ENCODE data around the gene FMO4.
"Not testable (repeated sequence)": the region's sequence is repeated elsewhere in the genome, so short reads cannot be mapped to it uniquely, and the experiment has no call there.

FMO4 gene

DNA sequence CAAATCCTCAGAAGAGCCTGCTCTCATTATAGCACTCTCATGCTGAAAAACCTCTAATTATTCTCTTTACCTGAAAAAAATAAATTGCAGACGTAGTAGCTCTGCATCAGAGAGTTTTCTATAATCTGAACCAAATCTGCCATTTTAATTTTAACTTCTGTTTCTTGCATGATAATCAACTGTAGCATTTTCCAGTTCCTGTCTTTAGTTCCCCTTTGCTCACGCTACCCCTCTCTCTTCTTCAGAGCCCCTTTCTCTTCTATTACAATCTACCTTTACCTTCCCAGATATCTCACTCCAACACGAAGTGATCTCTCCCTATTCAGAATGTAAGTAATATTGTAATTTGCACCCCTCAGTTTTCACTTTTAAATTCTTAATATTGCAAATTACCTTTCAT lies 34.3 kb upstream of the FMO4 start:
- peak in 2 of 3 donors; percentile 28 to 57 for DNase-seq
- Histone ChIP-seq H3K36me3 (ENCODE audit: control insufficient read depth in 4 of 4, insufficient read depth in 4 of 4, low read length in 3 of 4) (no peaks in the 10 kb centered on the region), H3K9me3 (ENCODE audit: control extremely low read depth in 1 of 5, control insufficient read depth in 4 of 5, insufficient read depth in 2 of 5, low read depth in 1 of 5, low read length in 4 of 5) (no peaks in the 10 kb centered on the region), H3K4me3 (ENCODE audit: control insufficient read depth in 1 of 7, extremely low read depth in 1 of 7, insufficient read depth in 4 of 7, low read depth in 2 of 7, low read length in 6 of 7) (no peak overlapping the region), H3K27me3 (replicated peaks in 2 of 5; ENCODE audit: control insufficient read depth in 4 of 5, insufficient read depth in 5 of 5, low read length in 4 of 5) (no peaks in the 10 kb centered on the region), H3K27ac (ENCODE audit: insufficient read depth in 1 of 2, low read depth in 1 of 2, low read length in 2 of 2, poor library complexity in 1 of 2, severe bottlenecking in 2 of 2) (no peak overlapping the region), H3K4me1 (ENCODE audit: control extremely low read depth in 1 of 4, control insufficient read depth in 4 of 4, insufficient read depth in 4 of 4, low read length in 3 of 4) (peaks cover 0 to 4% (median 1%) of the 10 kb centered on the region in 4 experiments)
- WGBS (ENCODE audit: insufficient coverage), result 21% methylated on average over 2 of the region's 3 CpGs
- ChIA-PET POLR2A (no interaction called here), CTCF (interaction anchor here (0.6 kb wide), 1 partner anchor 885 kb away, joined by 3 read pairs; no protein-coding TSS in a partner anchor)

DNA sequence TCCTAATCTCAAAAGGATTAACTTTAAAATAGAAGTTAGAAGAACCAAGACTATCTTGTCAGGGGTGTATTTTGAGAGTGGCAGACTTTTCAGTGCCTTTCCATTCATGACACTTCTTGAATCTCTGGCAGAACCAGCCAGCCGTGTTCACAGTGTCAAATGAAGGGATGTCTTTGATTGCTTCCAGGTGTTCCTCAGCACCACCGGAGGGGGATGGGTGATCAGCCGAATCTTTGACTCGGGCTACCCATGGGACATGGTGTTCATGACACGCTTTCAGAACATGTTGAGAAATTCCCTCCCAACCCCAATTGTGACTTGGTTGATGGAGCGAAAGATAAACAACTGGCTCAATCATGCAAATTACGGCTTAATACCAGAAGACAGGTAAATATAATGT lies 33.4 kb upstream of the FMO4 start:
- ChIA-PET POLR2A (no interaction called here), CTCF (interaction anchor here (1.3 to 2.1 kb wide), 2 partner anchors 29 to 33 kb away, joined by 4 to 5 read pairs; partner anchors contain the start of gene FMO4)
- Histone ChIP-seq H3K4me1 (ENCODE audit: control extremely low read depth in 1 of 4, control insufficient read depth in 4 of 4, insufficient read depth in 4 of 4, low read length in 3 of 4) (peaks cover 0 to 4% (median 1%) of the 10 kb centered on the region in 4 experiments), H3K4me3 (ENCODE audit: control insufficient read depth in 1 of 7, extremely low read depth in 1 of 7, insufficient read depth in 4 of 7, low read depth in 2 of 7, low read length in 6 of 7) (no peak overlapping the region), H3K27ac (ENCODE audit: insufficient read depth in 1 of 2, low read depth in 1 of 2, low read length in 2 of 2, poor library complexity in 1 of 2, severe bottlenecking in 2 of 2) (no peak overlapping the region), H3K36me3 (ENCODE audit: control insufficient read depth in 4 of 4, insufficient read depth in 4 of 4, low read length in 3 of 4) (no peaks in the 10 kb centered on the region), H3K9me3 (ENCODE audit: control extremely low read depth in 1 of 5, control insufficient read depth in 4 of 5, insufficient read depth in 2 of 5, low read depth in 1 of 5, low read length in 4 of 5) (no peaks in the 10 kb centered on the region), H3K27me3 (replicated peaks in 2 of 5; ENCODE audit: control insufficient read depth in 4 of 5, insufficient read depth in 5 of 5, low read length in 4 of 5) (no peaks in the 10 kb centered on the region)
- 93% methylated on average over 7 of the region's 7 CpGs for WGBS (ENCODE audit: insufficient coverage)
- no peak for DNase-seq

DNA sequence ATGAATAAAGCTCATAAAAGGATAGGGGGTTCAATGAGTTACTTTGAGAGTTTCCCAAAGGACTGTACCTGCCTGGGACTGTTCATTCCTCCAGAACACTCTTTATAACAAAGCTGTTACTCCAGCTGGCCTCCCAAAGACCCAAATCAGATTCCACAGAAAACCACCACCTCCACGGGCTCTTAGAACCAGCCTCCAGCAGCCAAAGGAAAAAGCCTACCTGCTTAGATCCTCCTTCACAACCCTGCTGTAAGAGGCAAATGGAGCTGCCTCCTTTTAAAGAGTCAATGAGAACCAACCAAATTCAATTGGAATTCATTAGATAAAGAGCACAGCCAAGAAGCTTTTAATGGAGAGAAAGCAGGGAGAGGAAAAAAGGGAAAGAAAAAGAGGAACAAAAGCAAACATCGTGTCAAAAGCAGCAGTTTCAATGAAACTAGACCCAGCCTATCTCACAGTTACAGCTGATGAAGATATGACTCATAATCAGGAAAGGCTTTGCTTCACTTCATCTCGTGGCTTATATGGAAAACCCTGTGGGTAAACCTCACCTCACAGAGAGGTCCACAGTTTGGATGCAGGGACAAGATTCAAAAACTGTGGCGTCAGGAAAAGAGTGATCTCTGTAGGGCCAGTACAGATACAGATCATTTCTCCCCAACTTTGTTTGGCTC lies 27.8 kb upstream of the FMO4 start:
- no peaks in the 10 kb centered on the region for H3K9me3 ChIP-seq (ENCODE audit: control extremely low read depth in 1 of 5, control insufficient read depth in 4 of 5, insufficient read depth in 2 of 5, low read depth in 1 of 5, low read length in 4 of 5)
- DNase-seq, result peak; percentile 25 to 76 (median 63)
- H3K4me3 ChIP-seq (ENCODE audit: control insufficient read depth in 1 of 7, extremely low read depth in 1 of 7, insufficient read depth in 4 of 7, low read depth in 2 of 7, low read length in 6 of 7), result peak overlapping the region in 1 of 7 experiments; percentile 32
- CTCF ChIA-PET, result interaction anchor here (0.7 to 1.0 kb wide), 2 partner anchors 9 to 28 kb away, joined by 3 read pairs; partner anchors contain the start of gene FMO4
- POLR2A ChIA-PET, result interaction anchor here (1.1 kb wide), 1 partner anchor 162 kb away, joined by 3 read pairs; no protein-coding TSS in a partner anchor
- H3K27me3 ChIP-seq (replicated peaks in 2 of 5; ENCODE audit: control insufficient read depth in 4 of 5, insufficient read depth in 5 of 5, low read length in 4 of 5), result no peaks in the 10 kb centered on the region
- H3K4me1 ChIP-seq (ENCODE audit: control extremely low read depth in 1 of 4, control insufficient read depth in 4 of 4, insufficient read depth in 4 of 4, low read length in 3 of 4), result peaks cover 2 to 11% (median 8%) of the 10 kb centered on the region in 4 experiments
- no peak overlapping the region for H3K27ac ChIP-seq (ENCODE audit: insufficient read depth in 1 of 2, low read depth in 1 of 2, low read length in 2 of 2, poor library complexity in 1 of 2, severe bottlenecking in 2 of 2)
- H3K36me3 ChIP-seq (ENCODE audit: control insufficient read depth in 4 of 4, insufficient read depth in 4 of 4, low read length in 3 of 4), result no peaks in the 10 kb centered on the region
- 60% methylated on average over 1 of the region's 4 CpGs for WGBS (ENCODE audit: insufficient coverage)

DNA sequence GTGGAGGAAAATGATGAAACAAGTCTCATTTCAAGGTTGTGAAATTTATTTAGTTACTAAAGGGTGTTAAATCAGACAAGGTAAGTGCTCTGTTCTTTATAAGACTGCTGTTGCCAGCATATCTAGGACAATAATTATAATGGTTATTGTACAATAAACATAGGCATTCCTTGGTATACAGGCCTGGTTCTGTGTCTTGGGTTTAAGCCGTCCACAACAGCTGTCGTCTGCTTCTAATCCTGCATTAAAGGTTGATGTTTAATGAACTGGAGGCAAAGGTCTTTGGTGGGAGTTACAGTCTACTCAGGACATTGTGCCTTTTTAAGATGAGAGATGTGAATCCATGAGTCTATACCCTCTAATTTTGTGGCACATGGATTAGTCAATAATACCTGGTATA lies 23.4 kb upstream of the FMO4 start:
- no peak overlapping the region for H3K27ac ChIP-seq (ENCODE audit: insufficient read depth in 1 of 2, low read depth in 1 of 2, low read length in 2 of 2, poor library complexity in 1 of 2, severe bottlenecking in 2 of 2)
- POLR2A ChIA-PET, result no interaction called here
- no peaks in the 10 kb centered on the region for H3K9me3 ChIP-seq (ENCODE audit: control extremely low read depth in 1 of 5, control insufficient read depth in 4 of 5, insufficient read depth in 2 of 5, low read depth in 1 of 5, low read length in 4 of 5)
- H3K4me1 ChIP-seq (ENCODE audit: control extremely low read depth in 1 of 4, control insufficient read depth in 4 of 4, insufficient read depth in 4 of 4, low read length in 3 of 4), result peaks cover 2 to 11% (median 8%) of the 10 kb centered on the region in 4 experiments
- peaks cover 0 to 2% (median 0%) of the 10 kb centered on the region in 5 experiments for H3K27me3 ChIP-seq (replicated peaks in 2 of 5; ENCODE audit: control insufficient read depth in 4 of 5, insufficient read depth in 5 of 5, low read length in 4 of 5)
- no CpG with 5 or more reads among the region's 2 CpGs for WGBS (ENCODE audit: insufficient coverage)
- no peak overlapping the region for H3K4me3 ChIP-seq (ENCODE audit: control insufficient read depth in 1 of 7, extremely low read depth in 1 of 7, insufficient read depth in 4 of 7, low read depth in 2 of 7, low read length in 6 of 7)
- DNase-seq, result no peak
- no peaks in the 10 kb centered on the region for H3K36me3 ChIP-seq (ENCODE audit: control insufficient read depth in 4 of 4, insufficient read depth in 4 of 4, low read length in 3 of 4)
- CTCF ChIA-PET, result no interaction called here

DNA sequence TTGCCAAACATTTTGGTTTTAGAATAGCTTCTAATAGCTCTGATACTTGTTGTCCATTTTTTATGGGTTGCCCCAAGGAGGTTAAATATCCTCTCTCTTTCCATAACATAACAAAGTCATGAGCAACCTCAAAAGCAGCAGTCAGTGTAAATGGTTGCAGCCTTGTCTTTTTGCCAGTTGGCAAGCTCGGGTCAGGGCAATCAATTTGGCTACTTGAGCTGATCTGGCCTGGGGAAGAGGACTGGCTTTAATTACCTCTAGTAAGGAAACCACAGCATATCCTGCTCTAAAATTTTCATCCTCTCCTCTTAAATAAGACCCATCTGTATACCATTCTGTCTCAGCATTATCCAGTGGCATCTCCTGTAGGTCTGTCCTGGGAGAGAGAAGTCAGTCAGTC lies 21.2 kb upstream of the FMO4 start:
- CTCF ChIA-PET, result interaction anchor here (0.6 to 1.5 kb wide), 2 partner anchors 21 to 48 kb away, joined by 3 read pairs; no protein-coding TSS in a partner anchor
- no peaks in the 10 kb centered on the region for H3K36me3 ChIP-seq (ENCODE audit: control insufficient read depth in 4 of 4, insufficient read depth in 4 of 4, low read length in 3 of 4)
- POLR2A ChIA-PET, result interaction anchor here (0.6 kb wide), 1 partner anchor 60 kb away, joined by 3 read pairs; no protein-coding TSS in a partner anchor
- 75% methylated on average over 1 of the region's 1 CpG for WGBS (ENCODE audit: insufficient coverage)
- H3K4me3 ChIP-seq (ENCODE audit: control insufficient read depth in 1 of 7, extremely low read depth in 1 of 7, insufficient read depth in 4 of 7, low read depth in 2 of 7, low read length in 6 of 7), result no peak overlapping the region
- no peak overlapping the region for H3K27ac ChIP-seq (ENCODE audit: insufficient read depth in 1 of 2, low read depth in 1 of 2, low read length in 2 of 2, poor library complexity in 1 of 2, severe bottlenecking in 2 of 2)
- H3K4me1 ChIP-seq (ENCODE audit: control extremely low read depth in 1 of 4, control insufficient read depth in 4 of 4, insufficient read depth in 4 of 4, low read length in 3 of 4), result peaks cover 0 to 3% (median 0%) of the 10 kb centered on the region in 4 experiments
- H3K9me3 ChIP-seq (ENCODE audit: control extremely low read depth in 1 of 5, control insufficient read depth in 4 of 5, insufficient read depth in 2 of 5, low read depth in 1 of 5, low read length in 4 of 5), result no peaks in the 10 kb centered on the region
- no peak for DNase-seq
- H3K27me3 ChIP-seq (replicated peaks in 2 of 5; ENCODE audit: control insufficient read depth in 4 of 5, insufficient read depth in 5 of 5, low read length in 4 of 5), result peaks cover 0 to 2% (median 0%) of the 10 kb centered on the region in 5 experiments

DNA sequence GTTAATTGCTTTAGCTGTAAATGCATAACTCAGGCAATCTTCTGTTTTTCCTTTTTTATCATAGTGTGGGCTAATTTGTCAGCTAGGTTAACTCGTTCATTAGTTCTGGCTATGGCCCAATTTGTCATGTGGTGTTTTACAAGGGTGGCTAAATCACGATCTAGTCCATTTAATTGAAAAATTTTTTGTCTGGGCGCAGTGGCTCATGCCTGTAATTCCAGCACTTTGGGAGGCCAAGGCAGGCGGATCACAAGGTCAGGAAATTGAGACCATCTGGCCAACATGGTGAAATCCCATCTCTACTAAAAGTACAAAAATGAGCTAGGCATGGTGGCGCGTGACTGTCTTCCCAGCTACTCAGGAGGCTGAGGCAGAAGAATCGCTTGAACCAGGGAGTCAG lies 18.6 kb upstream of the FMO4 start:
- POLR2A ChIA-PET; H3K27me3 ChIP-seq (replicated peaks in 2 of 5; ENCODE audit: control insufficient read depth in 4 of 5, insufficient read depth in 5 of 5, low read length in 4 of 5); H3K4me3 ChIP-seq (ENCODE audit: control insufficient read depth in 1 of 7, extremely low read depth in 1 of 7, insufficient read depth in 4 of 7, low read depth in 2 of 7, low read length in 6 of 7); H3K4me1 ChIP-seq (ENCODE audit: control extremely low read depth in 1 of 4, control insufficient read depth in 4 of 4, insufficient read depth in 4 of 4, low read length in 3 of 4); H3K36me3 ChIP-seq (ENCODE audit: control insufficient read depth in 4 of 4, insufficient read depth in 4 of 4, low read length in 3 of 4); DNase-seq; H3K27ac ChIP-seq (ENCODE audit: insufficient read depth in 1 of 2, low read depth in 1 of 2, low read length in 2 of 2, poor library complexity in 1 of 2, severe bottlenecking in 2 of 2): not testable (repeated sequence)
- CTCF ChIA-PET, result interaction anchor here (0.6 to 1.4 kb wide), 3 partner anchors 18 to 53 kb away, joined by 3 read pairs; partner anchors contain the start of gene FMO4
- WGBS (ENCODE audit: insufficient coverage), result 96% methylated on average over 6 of the region's 7 CpGs
- peaks cover 3 to 10% (median 7%) of the 10 kb centered on the region in 5 experiments for H3K9me3 ChIP-seq (ENCODE audit: control extremely low read depth in 1 of 5, control insufficient read depth in 4 of 5, insufficient read depth in 2 of 5, low read depth in 1 of 5, low read length in 4 of 5)

DNA sequence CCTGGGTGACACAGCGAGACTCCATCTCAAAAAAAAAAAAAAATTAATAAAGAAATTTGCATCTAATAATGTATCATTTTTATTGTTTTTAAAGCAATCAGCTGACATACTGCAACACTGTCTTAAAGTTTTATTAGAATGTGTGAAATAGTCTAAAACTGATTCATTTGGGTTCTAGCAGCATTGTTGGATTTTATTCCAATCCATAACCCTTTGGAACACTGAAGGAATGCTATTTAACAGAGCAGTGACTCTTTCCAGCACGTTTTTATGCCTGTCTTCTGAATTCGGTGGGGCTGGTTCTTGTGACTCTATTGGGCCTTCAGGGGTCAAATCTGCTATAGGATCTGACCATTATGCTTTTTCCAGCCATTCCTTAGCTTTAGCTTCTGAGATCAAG lies 18.2 kb upstream of the FMO4 start:
- no peak overlapping the region for H3K4me3 ChIP-seq (ENCODE audit: control insufficient read depth in 1 of 7, extremely low read depth in 1 of 7, insufficient read depth in 4 of 7, low read depth in 2 of 7, low read length in 6 of 7)
- WGBS (ENCODE audit: insufficient coverage), result 80% methylated on average over 1 of the region's 3 CpGs
- peaks cover 3 to 12% (median 7%) of the 10 kb centered on the region in 5 experiments for H3K9me3 ChIP-seq (ENCODE audit: control extremely low read depth in 1 of 5, control insufficient read depth in 4 of 5, insufficient read depth in 2 of 5, low read depth in 1 of 5, low read length in 4 of 5)
- H3K36me3 ChIP-seq (ENCODE audit: control insufficient read depth in 4 of 4, insufficient read depth in 4 of 4, low read length in 3 of 4), result no peaks in the 10 kb centered on the region
- no peaks in the 10 kb centered on the region for H3K4me1 ChIP-seq (ENCODE audit: control extremely low read depth in 1 of 4, control insufficient read depth in 4 of 4, insufficient read depth in 4 of 4, low read length in 3 of 4)
- H3K27ac ChIP-seq (ENCODE audit: insufficient read depth in 1 of 2, low read depth in 1 of 2, low read length in 2 of 2, poor library complexity in 1 of 2, severe bottlenecking in 2 of 2), result no peak overlapping the region
- peaks cover 0 to 4% (median 0%) of the 10 kb centered on the region in 5 experiments for H3K27me3 ChIP-seq (replicated peaks in 2 of 5; ENCODE audit: control insufficient read depth in 4 of 5, insufficient read depth in 5 of 5, low read length in 4 of 5)
- ChIA-PET CTCF (interaction anchor here (0.6 kb wide), 1 partner anchor 45 kb away, joined by 3 read pairs; no protein-coding TSS in a partner anchor), POLR2A (no interaction called here)
- DNase-seq, result no peak

Data from common myeloid progenitor, CD34-positive (primary cell).